NCI-H2107 treated with DMSO at 0.1 percent for 48 hours (cell line): ENCODE measurements around the gene GMPR.
A peak's percentile ranks its signal among the peaks of the same experiment; 100 is the strongest.
"Not testable (repeated sequence)": the region's sequence is repeated elsewhere in the genome, so short reads cannot be mapped to it uniquely, and the experiment has no call there.

ENCODE experiments used
- DNase-seq: peaks from one replicate; lab custom pipeline; 2025; ENCODE audit not compliant: unreplicated experiment; lab: John Stamatoyannopoulos, UW

Gene GMPR

GRCh38 chr6:16244869-16245451 lies 6.6 kb downstream of the GMPR start:
- DNase-seq, result peak; percentile 60

GRCh38 chr6:16248271-16248853 lies 10.0 kb downstream of the GMPR start:
- no peak for DNase-seq

GRCh38 chr6:16249971-16250370 lies 11.6 kb downstream of the GMPR start:
- DNase-seq, result peak; percentile 66

- no peak for DNase-seq
Measured at GRCh38 chr6:16251706-16252105, 13.3 kb downstream of the GMPR start.

- no peak for DNase-seq
Measured at GRCh38 chr6:16252686-16253299, 14.4 kb downstream of the GMPR start.

- no peak for DNase-seq
Measured at GRCh38 chr6:16253399-16254144, 15.2 kb downstream of the GMPR start.

GRCh38 chr6:16254535-16254934 lies 16.1 kb downstream of the GMPR start:
- no peak for DNase-seq

GRCh38 chr6:16256781-16257180 lies 18.4 kb downstream of the GMPR start:
- DNase-seq, result no peak

GRCh38 chr6:16257999-16258708 lies 19.8 kb downstream of the GMPR start:
- no peak for DNase-seq

- no peak for DNase-seq
Measured at GRCh38 chr6:16258709-16259075, 20.3 kb downstream of the GMPR start.

GRCh38 chr6:16259604-16260003 lies 21.2 kb downstream of the GMPR start:
- DNase-seq, result not testable (repeated sequence)

GRCh38 chr6:16260602-16261001 lies 22.2 kb downstream of the GMPR start:
- DNase-seq, result not testable (repeated sequence)

GRCh38 chr6:16262773-16263172 lies 24.4 kb downstream of the GMPR start:
- not testable (repeated sequence) for DNase-seq

GRCh38 chr6:16263464-16264099 lies 25.2 kb downstream of the GMPR start:
- not testable (repeated sequence) for DNase-seq

- no peak for DNase-seq
Measured at GRCh38 chr6:16264785-16265184, 26.4 kb downstream of the GMPR start.

GRCh38 chr6:16265351-16266341 lies 27.3 kb downstream of the GMPR start:
- no peak for DNase-seq

- no peak for DNase-seq
Measured at GRCh38 chr6:16267428-16268263, 29.3 kb downstream of the GMPR start.

GRCh38 chr6:16269442-16270070 lies 31.2 kb downstream of the GMPR start:
- not testable (repeated sequence) for DNase-seq
